Type B pancreatic cell (in vitro differentiated cells): ENCODE data around the gene TENM4. TPM values are rescaled to one million over a fixed set of nuclear protein-coding genes. Genes with fewer than 3 reads are reported as not detected.

Experiments used
- DNase-seq: peaks from one replicate; pipeline ENCODE4 v3.0.0; 2021; ENCODE audit warnings: mixed read lengths; ENCODE audit not compliant: unreplicated experiment; ENCODE audit errors: extremely low spot score
- H3K27ac Mint-ChIP-seq: 2 replicates; pipeline ENCODE4 v1.8.0; 2021; ENCODE audit warnings: mild to moderate bottlenecking, mixed read lengths
- H3K27me3 Mint-ChIP-seq: 2 replicates; pipeline ENCODE4 v1.8.0; 2021; ENCODE audit warnings: mixed read lengths
- H3K36me3 Mint-ChIP-seq: 2 replicates; pipeline ENCODE4 v1.8.0; 2021; ENCODE audit warnings: mixed read lengths
- H3K4me1 Mint-ChIP-seq: one replicate; pipeline ENCODE4 v1.8.0; 2021; ENCODE audit warnings: mixed read lengths; ENCODE audit not compliant: unreplicated experiment
- H3K4me3 Mint-ChIP-seq: 2 replicates; pipeline ENCODE4 v1.8.0; 2021; ENCODE audit warnings: mild to moderate bottlenecking, mixed read lengths
- H3K9me3 Mint-ChIP-seq: 2 replicates; pipeline ENCODE4 v1.8.0; 2021; ENCODE audit warnings: mixed read lengths
- total RNA-seq: library from RNA; stranded (reverse); gene quantifications from 2 replicates; pipeline ENCODE4 v1.2.1, GENCODE V29; 2021; ENCODE audit warnings: low replicate concordance
- TF ChIP-seq, protein P1 (sequence below): fragments of 200-600 bp; sonication (generic); conservative IDR thresholded peaks from 2 replicates; pipeline ENCODE4 v1.5.0; 2021; ENCODE audit warnings: antibody characterized with exemption, mild to moderate bottlenecking

The TENM4 gene
- total RNA-seq, 1 donor from 2014 or later, result 156 TPM

DNA sequence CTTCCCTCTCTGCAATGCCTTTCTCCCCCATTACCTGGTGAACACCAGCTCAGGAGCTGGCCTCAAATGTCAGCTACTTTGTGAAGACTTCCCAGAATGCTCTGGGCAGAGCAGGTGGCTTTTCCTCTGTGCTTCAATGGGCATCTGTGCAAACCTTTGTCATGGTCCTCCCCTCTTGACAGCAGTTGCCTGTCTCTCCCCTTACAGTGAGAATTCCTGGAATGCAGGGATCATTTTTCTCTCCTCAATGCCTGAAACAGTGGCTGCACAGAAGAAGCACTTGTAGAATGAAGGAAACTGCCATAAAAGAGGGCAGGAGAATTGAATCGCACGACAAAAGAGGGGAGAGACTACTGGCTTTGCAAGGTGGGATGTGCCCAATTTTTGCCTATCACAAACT, 773.4 kb downstream of the TENM4 start:
- H3K9me3 Mint-ChIP-seq, result no peaks in the 10 kb centered on the region
- no peaks in the 10 kb centered on the region for H3K4me1 Mint-ChIP-seq
- H3K27me3 Mint-ChIP-seq, result no peaks in the 10 kb centered on the region
- no peak overlapping the region for H3K27ac Mint-ChIP-seq
- TF ChIP-seq, protein P1, sequence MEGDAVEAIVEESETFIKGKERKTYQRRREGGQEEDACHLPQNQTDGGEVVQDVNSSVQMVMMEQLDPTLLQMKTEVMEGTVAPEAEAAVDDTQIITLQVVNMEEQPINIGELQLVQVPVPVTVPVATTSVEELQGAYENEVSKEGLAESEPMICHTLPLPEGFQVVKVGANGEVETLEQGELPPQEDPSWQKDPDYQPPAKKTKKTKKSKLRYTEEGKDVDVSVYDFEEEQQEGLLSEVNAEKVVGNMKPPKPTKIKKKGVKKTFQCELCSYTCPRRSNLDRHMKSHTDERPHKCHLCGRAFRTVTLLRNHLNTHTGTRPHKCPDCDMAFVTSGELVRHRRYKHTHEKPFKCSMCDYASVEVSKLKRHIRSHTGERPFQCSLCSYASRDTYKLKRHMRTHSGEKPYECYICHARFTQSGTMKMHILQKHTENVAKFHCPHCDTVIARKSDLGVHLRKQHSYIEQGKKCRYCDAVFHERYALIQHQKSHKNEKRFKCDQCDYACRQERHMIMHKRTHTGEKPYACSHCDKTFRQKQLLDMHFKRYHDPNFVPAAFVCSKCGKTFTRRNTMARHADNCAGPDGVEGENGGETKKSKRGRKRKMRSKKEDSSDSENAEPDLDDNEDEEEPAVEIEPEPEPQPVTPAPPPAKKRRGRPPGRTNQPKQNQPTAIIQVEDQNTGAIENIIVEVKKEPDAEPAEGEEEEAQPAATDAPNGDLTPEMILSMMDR, result no peak
- H3K36me3 Mint-ChIP-seq, result peaks cover 57% of the 10 kb centered on the region
- DNase-seq, result no peak
- no peak overlapping the region for H3K4me3 Mint-ChIP-seq

DNA sequence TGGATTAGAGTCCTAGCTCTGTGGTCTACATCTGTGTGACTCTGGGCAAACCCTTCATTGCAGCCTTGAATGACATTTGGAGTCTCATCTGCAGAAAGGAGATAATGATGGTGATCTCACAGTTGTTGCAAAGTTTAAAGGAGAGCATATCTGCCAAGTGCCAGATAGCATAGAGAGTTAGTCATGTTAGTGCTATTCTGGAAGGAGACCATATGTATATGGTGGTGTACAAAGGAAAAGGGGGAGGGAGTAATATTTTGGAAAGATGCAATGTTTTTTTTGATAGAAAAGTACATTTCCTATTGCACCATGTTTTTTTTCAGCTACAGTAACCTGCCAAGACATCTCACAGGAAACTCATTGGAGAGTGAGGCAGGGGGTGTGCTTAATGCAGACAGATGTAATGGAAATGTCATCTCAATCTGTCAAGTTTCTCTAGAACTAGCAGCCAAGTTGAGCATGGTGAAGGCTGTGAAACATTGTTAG, 774.1 kb downstream of the TENM4 start:
- Mint-ChIP-seq H3K27ac (no peak overlapping the region), H3K27me3 (no peaks in the 10 kb centered on the region), H3K4me3 (no peak overlapping the region), H3K9me3 (no peaks in the 10 kb centered on the region), H3K4me1 (no peaks in the 10 kb centered on the region), H3K36me3 (peaks cover 54% of the 10 kb centered on the region)
- TF ChIP-seq, protein P1, result no peak
- DNase-seq, result no peak

DNA sequence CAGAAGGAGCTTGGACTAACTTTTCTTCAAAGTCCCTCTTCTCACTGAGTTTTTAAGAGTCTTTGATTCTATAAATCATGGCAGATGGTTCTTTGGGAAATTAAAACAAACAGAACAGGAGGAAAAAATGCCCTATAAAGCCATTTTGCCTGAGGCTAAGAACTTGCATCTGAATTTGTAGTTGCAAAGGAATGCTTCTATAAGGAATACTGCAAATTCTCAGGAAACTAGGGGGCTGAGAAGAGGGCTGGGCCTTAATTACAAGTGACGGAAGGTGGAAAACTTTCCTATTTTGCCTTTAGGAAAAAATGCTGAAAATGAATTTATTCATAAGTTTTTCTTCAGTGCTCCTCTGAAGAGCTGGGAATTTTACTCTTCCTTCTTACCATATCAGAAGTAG, 776.2 kb downstream of the TENM4 start:
- Mint-ChIP-seq H3K9me3 (no peaks in the 10 kb centered on the region), H3K4me3 (no peak overlapping the region), H3K27ac (no peak overlapping the region), H3K36me3 (peaks cover 51% of the 10 kb centered on the region), H3K4me1 (no peaks in the 10 kb centered on the region), H3K27me3 (no peaks in the 10 kb centered on the region)
- TF ChIP-seq, protein P1, result no peak
- no peak for DNase-seq

DNA sequence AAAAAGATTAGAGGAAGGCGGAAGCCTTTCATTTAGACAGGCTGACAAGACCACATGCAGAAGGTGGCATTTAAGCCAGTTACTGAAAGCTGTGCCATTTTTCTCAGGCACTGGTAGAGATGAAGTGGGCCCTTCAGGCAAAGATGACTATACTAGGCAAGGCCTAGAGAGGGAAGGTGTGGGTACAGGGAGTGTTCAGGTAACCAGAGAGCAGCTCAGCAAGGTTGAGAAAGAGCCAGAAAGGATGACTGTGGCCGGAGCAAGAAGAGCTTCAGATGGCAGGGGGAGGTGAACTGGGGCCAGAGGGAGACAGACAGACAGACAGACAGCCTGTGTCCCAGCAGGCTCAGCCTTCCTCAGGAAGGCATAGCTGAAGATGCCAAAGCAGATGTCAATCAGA, 778.0 kb downstream of the TENM4 start:
- TF ChIP-seq, protein P1, result no peak
- H3K27me3 Mint-ChIP-seq, result no peaks in the 10 kb centered on the region
- H3K36me3 Mint-ChIP-seq, result peaks cover 56% of the 10 kb centered on the region
- H3K4me3 Mint-ChIP-seq, result no peak overlapping the region
- no peak for DNase-seq
- no peaks in the 10 kb centered on the region for H3K4me1 Mint-ChIP-seq
- no peaks in the 10 kb centered on the region for H3K9me3 Mint-ChIP-seq
- no peak overlapping the region for H3K27ac Mint-ChIP-seq

DNA sequence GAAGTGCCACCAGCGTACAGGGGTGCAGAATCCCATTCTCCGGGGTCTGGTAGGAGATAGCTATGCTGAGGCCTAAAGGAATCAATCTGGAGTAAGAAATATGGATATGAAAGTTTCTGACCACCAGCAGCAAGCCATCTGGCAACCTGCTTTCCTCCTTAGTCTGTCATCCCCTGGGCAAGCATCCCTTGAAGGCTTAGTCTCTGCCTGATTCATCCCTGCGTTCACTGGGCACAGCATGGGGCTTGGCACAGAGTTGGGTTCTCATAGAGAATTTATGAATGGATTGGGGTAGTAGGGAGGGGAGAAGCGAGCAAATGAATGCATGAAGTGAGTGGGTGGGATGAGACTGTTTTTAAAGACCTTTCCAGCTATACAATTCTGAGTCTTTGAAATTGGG, 780.4 kb downstream of the TENM4 start:
- Mint-ChIP-seq H3K4me3 (no peak overlapping the region), H3K9me3 (no peaks in the 10 kb centered on the region), H3K4me1 (no peaks in the 10 kb centered on the region), H3K27ac (no peak overlapping the region), H3K36me3 (peaks cover 54% of the 10 kb centered on the region), H3K27me3 (no peaks in the 10 kb centered on the region)
- TF ChIP-seq, protein P1, result no peak
- no peak for DNase-seq
